ENCODE results near the gene CDKAL1.

DNA sequence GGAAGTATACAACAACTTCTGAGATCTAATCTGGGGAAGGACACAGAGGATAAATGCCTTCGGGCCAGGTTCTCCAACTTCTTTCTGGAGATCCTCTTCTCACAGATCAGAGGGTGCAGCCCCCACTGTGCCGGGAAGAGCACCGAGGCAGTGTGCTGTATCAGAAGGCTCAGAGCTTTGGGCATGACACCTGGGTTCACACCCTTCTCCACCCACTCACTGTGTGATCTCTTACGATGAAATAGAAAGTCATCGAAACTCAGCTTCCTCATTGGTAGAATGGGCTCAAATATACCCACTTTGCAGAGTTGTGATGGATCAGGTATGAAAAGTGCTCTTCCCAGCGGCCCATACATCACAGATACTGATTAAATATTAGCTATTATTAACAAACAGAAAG, 711.8 kb downstream of the CDKAL1 start:
- TF ChIP-seq, protein P1, sequence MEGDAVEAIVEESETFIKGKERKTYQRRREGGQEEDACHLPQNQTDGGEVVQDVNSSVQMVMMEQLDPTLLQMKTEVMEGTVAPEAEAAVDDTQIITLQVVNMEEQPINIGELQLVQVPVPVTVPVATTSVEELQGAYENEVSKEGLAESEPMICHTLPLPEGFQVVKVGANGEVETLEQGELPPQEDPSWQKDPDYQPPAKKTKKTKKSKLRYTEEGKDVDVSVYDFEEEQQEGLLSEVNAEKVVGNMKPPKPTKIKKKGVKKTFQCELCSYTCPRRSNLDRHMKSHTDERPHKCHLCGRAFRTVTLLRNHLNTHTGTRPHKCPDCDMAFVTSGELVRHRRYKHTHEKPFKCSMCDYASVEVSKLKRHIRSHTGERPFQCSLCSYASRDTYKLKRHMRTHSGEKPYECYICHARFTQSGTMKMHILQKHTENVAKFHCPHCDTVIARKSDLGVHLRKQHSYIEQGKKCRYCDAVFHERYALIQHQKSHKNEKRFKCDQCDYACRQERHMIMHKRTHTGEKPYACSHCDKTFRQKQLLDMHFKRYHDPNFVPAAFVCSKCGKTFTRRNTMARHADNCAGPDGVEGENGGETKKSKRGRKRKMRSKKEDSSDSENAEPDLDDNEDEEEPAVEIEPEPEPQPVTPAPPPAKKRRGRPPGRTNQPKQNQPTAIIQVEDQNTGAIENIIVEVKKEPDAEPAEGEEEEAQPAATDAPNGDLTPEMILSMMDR (IDR thresholded peaks at IDR 0.05; ENCODE audit: low read depth, low read length, missing input control) = no peak
- TF ChIP-seq HNF4A (conservative IDR thresholded peaks at IDR 0.05) (no peak), SP1 (IDR thresholded peaks at IDR 0.05) (no peak), TAF1 (conservative IDR thresholded peaks at IDR 0.05) (no peak), RAD21 (IDR thresholded peaks at IDR 0.05) (no peak), YY1 (IDR thresholded peaks at IDR 0.05) (no peak), GABPA (IDR thresholded peaks at IDR 0.05 in 1 of 2, conservative IDR thresholded peaks at IDR 0.05 in 1 of 2) (no peak)

All from liver (tissue), 3 donors.